Measurements from ENCODE around the gene KHK.

DNA sequence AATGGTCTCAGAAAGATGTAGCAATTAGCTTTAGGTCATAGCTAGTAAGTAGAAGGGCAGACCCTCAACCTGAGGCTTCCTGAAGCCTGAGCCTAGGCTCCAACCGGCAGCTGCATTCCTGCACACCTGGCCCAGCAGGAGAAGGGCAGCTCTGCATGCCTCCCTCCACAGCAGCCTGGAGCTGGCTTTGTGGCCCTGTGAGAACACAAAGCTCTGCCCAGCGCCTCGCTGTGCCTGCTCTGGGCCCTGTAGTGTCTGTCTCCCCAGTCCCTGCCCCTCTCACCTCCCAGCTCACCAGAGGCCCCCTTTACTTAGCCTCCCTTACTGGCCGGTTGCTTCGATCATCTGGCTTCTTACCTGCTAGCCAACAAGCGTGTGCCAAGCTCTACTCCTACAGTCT lies 47.1 kb upstream of the KHK start:
- TF ChIP-seq POLR2A (IDR thresholded peaks at IDR 0.05), result no peak
- TF ChIP-seq, protein P1, sequence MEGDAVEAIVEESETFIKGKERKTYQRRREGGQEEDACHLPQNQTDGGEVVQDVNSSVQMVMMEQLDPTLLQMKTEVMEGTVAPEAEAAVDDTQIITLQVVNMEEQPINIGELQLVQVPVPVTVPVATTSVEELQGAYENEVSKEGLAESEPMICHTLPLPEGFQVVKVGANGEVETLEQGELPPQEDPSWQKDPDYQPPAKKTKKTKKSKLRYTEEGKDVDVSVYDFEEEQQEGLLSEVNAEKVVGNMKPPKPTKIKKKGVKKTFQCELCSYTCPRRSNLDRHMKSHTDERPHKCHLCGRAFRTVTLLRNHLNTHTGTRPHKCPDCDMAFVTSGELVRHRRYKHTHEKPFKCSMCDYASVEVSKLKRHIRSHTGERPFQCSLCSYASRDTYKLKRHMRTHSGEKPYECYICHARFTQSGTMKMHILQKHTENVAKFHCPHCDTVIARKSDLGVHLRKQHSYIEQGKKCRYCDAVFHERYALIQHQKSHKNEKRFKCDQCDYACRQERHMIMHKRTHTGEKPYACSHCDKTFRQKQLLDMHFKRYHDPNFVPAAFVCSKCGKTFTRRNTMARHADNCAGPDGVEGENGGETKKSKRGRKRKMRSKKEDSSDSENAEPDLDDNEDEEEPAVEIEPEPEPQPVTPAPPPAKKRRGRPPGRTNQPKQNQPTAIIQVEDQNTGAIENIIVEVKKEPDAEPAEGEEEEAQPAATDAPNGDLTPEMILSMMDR (IDR thresholded peaks at IDR 0.05), result no peak
